ENCODE data around the gene CNOT4.
"Not testable (repeated sequence)": the region's sequence is repeated elsewhere in the genome, so short reads cannot be mapped to it uniquely, and the experiment has no call there.

The CNOT4 gene

GRCh38 chr7:135355377-135356048 lies 154.4 kb downstream of the CNOT4 start:
- Histone ChIP-seq H3K36me3 (ENCODE audit: control insufficient read depth, insufficient read depth, low read length) (no peaks in the 10 kb centered on the region), H3K27me3 (ENCODE audit: control insufficient read depth, insufficient read depth, low read length, poor library complexity, severe bottlenecking) (no peaks in the 10 kb centered on the region), H3K4me1 (ENCODE audit: control insufficient read depth, insufficient read depth, low read length) (no peaks in the 10 kb centered on the region), H3K27ac (ENCODE audit: insufficient read depth, low read depth, low read length, poor library complexity, severe bottlenecking) (no peak overlapping the region), H3K9me3 (ENCODE audit: control insufficient read depth, low read length) (no peaks in the 10 kb centered on the region), H3K4me3 (ENCODE audit: insufficient read depth, low read depth, low read length) (no peak overlapping the region)
- 81 to 87% methylated on average over 4 of the region's 4 CpGs for WGBS, 2 experiments

- Histone ChIP-seq H3K27me3 (ENCODE audit: control insufficient read depth, insufficient read depth, low read length, poor library complexity, severe bottlenecking) (no peaks in the 10 kb centered on the region), H3K9me3 (ENCODE audit: control insufficient read depth, low read length) (no peaks in the 10 kb centered on the region), H3K4me3 (ENCODE audit: insufficient read depth, low read depth, low read length) (no peak overlapping the region), H3K27ac (ENCODE audit: insufficient read depth, low read depth, low read length, poor library complexity, severe bottlenecking) (no peak overlapping the region), H3K4me1 (ENCODE audit: control insufficient read depth, insufficient read depth, low read length) (no peaks in the 10 kb centered on the region), H3K36me3 (ENCODE audit: control insufficient read depth, insufficient read depth, low read length) (no peaks in the 10 kb centered on the region)
- WGBS, 2 experiments, result 91 to 97% methylated on average over 3 of the region's 3 CpGs
Observed at GRCh38 chr7:135353832-135354231, 156.1 kb downstream of the CNOT4 start.

- Histone ChIP-seq H3K4me3 (ENCODE audit: insufficient read depth, low read depth, low read length) (no peak overlapping the region), H3K9me3 (ENCODE audit: control insufficient read depth, low read length) (no peaks in the 10 kb centered on the region), H3K4me1 (ENCODE audit: control insufficient read depth, insufficient read depth, low read length) (no peaks in the 10 kb centered on the region), H3K36me3 (ENCODE audit: control insufficient read depth, insufficient read depth, low read length) (no peaks in the 10 kb centered on the region), H3K27me3 (ENCODE audit: control insufficient read depth, insufficient read depth, low read length, poor library complexity, severe bottlenecking) (no peaks in the 10 kb centered on the region), H3K27ac (ENCODE audit: insufficient read depth, low read depth, low read length, poor library complexity, severe bottlenecking) (no peak overlapping the region)
- 87 to 91% methylated on average over 5 of the region's 5 CpGs for WGBS, 2 experiments
Observed at GRCh38 chr7:135352285-135352684, 157.6 kb downstream of the CNOT4 start.

- H3K27me3 ChIP-seq (ENCODE audit: control insufficient read depth, insufficient read depth, low read length, poor library complexity, severe bottlenecking); H3K4me3 ChIP-seq (ENCODE audit: insufficient read depth, low read depth, low read length); H3K36me3 ChIP-seq (ENCODE audit: control insufficient read depth, insufficient read depth, low read length); H3K4me1 ChIP-seq (ENCODE audit: control insufficient read depth, insufficient read depth, low read length); H3K27ac ChIP-seq (ENCODE audit: insufficient read depth, low read depth, low read length, poor library complexity, severe bottlenecking); H3K9me3 ChIP-seq (ENCODE audit: control insufficient read depth, low read length): not testable (repeated sequence)
- WGBS, 2 experiments, result 92 to 95% methylated on average over 8 to 9 of the region's 9 CpGs
Observed at GRCh38 chr7:135351070-135351469, 158.8 kb downstream of the CNOT4 start.

GRCh38 chr7:135349746-135350145 lies 160.2 kb downstream of the CNOT4 start:
- WGBS, 2 experiments, result 78 to 84% methylated on average over 1 of the region's 1 CpG

GRCh38 chr7:135348493-135348892 lies 161.4 kb downstream of the CNOT4 start:
- Histone ChIP-seq H3K27me3 (ENCODE audit: control insufficient read depth, insufficient read depth, low read length, poor library complexity, severe bottlenecking) (no peaks in the 10 kb centered on the region), H3K36me3 (ENCODE audit: control insufficient read depth, insufficient read depth, low read length) (no peaks in the 10 kb centered on the region), H3K27ac (ENCODE audit: insufficient read depth, low read depth, low read length, poor library complexity, severe bottlenecking) (no peak overlapping the region), H3K4me3 (ENCODE audit: insufficient read depth, low read depth, low read length) (no peak overlapping the region), H3K9me3 (ENCODE audit: control insufficient read depth, low read length) (no peaks in the 10 kb centered on the region), H3K4me1 (ENCODE audit: control insufficient read depth, insufficient read depth, low read length) (no peaks in the 10 kb centered on the region)

More at GRCh38 chr7:135349746-135350145, 160.2 kb downstream of the CNOT4 start:
- no peak overlapping the region for H3K27ac ChIP-seq (ENCODE audit: insufficient read depth, low read depth, low read length, poor library complexity, severe bottlenecking)
- no peaks in the 10 kb centered on the region for H3K36me3 ChIP-seq (ENCODE audit: control insufficient read depth, insufficient read depth, low read length)
- no peaks in the 10 kb centered on the region for H3K4me1 ChIP-seq (ENCODE audit: control insufficient read depth, insufficient read depth, low read length)
- no peaks in the 10 kb centered on the region for H3K27me3 ChIP-seq (ENCODE audit: control insufficient read depth, insufficient read depth, low read length, poor library complexity, severe bottlenecking)
- H3K4me3 ChIP-seq (ENCODE audit: insufficient read depth, low read depth, low read length), result no peak overlapping the region
- no peaks in the 10 kb centered on the region for H3K9me3 ChIP-seq (ENCODE audit: control insufficient read depth, low read length)

- Histone ChIP-seq H3K27me3 (ENCODE audit: control insufficient read depth, insufficient read depth, low read length, poor library complexity, severe bottlenecking) (no peaks in the 10 kb centered on the region), H3K9me3 (ENCODE audit: control insufficient read depth, low read length) (no peaks in the 10 kb centered on the region), H3K27ac (ENCODE audit: insufficient read depth, low read depth, low read length, poor library complexity, severe bottlenecking) (no peak overlapping the region), H3K36me3 (ENCODE audit: control insufficient read depth, insufficient read depth, low read length) (no peaks in the 10 kb centered on the region), H3K4me3 (ENCODE audit: insufficient read depth, low read depth, low read length) (no peak overlapping the region), H3K4me1 (ENCODE audit: control insufficient read depth, insufficient read depth, low read length) (no peaks in the 10 kb centered on the region)
- 88 to 97% methylated on average over 2 of the region's 2 CpGs for WGBS, 2 experiments
Observed at GRCh38 chr7:135343361-135343760, 166.5 kb downstream of the CNOT4 start.

- Histone ChIP-seq H3K9me3 (ENCODE audit: control insufficient read depth, low read length) (no peaks in the 10 kb centered on the region), H3K4me3 (ENCODE audit: insufficient read depth, low read depth, low read length) (no peak overlapping the region), H3K4me1 (ENCODE audit: control insufficient read depth, insufficient read depth, low read length) (no peaks in the 10 kb centered on the region), H3K36me3 (ENCODE audit: control insufficient read depth, insufficient read depth, low read length) (no peaks in the 10 kb centered on the region), H3K27ac (ENCODE audit: insufficient read depth, low read depth, low read length, poor library complexity, severe bottlenecking) (no peak overlapping the region), H3K27me3 (ENCODE audit: control insufficient read depth, insufficient read depth, low read length, poor library complexity, severe bottlenecking) (no peaks in the 10 kb centered on the region)
- WGBS, 2 experiments, result 82 to 84% methylated on average over 10 of the region's 10 CpGs
Observed at GRCh38 chr7:135342887-135343286, 167.0 kb downstream of the CNOT4 start.

GRCh38 chr7:135341049-135341448 lies 168.9 kb downstream of the CNOT4 start:
- Histone ChIP-seq H3K9me3 (ENCODE audit: control insufficient read depth, low read length) (no peaks in the 10 kb centered on the region), H3K36me3 (ENCODE audit: control insufficient read depth, insufficient read depth, low read length) (no peaks in the 10 kb centered on the region), H3K4me3 (ENCODE audit: insufficient read depth, low read depth, low read length) (no peak overlapping the region), H3K27me3 (ENCODE audit: control insufficient read depth, insufficient read depth, low read length, poor library complexity, severe bottlenecking) (no peaks in the 10 kb centered on the region), H3K4me1 (ENCODE audit: control insufficient read depth, insufficient read depth, low read length) (no peaks in the 10 kb centered on the region), H3K27ac (ENCODE audit: insufficient read depth, low read depth, low read length, poor library complexity, severe bottlenecking) (no peak overlapping the region)
- WGBS, 2 experiments, result 78 to 80% methylated on average over 4 of the region's 5 CpGs

- Histone ChIP-seq H3K27me3 (ENCODE audit: control insufficient read depth, insufficient read depth, low read length, poor library complexity, severe bottlenecking) (no peaks in the 10 kb centered on the region), H3K4me3 (ENCODE audit: insufficient read depth, low read depth, low read length) (no peak overlapping the region), H3K4me1 (ENCODE audit: control insufficient read depth, insufficient read depth, low read length) (peaks cover 3% of the 10 kb centered on the region), H3K9me3 (ENCODE audit: control insufficient read depth, low read length) (no peaks in the 10 kb centered on the region), H3K27ac (ENCODE audit: insufficient read depth, low read depth, low read length, poor library complexity, severe bottlenecking) (no peak overlapping the region), H3K36me3 (ENCODE audit: control insufficient read depth, insufficient read depth, low read length) (no peaks in the 10 kb centered on the region)
- 88 to 92% methylated on average over 5 of the region's 5 CpGs for WGBS, 2 experiments
Observed at GRCh38 chr7:135337977-135338550, 171.8 kb downstream of the CNOT4 start.
